NCI-H146 treated with DMSO at 0.1 percent for 48 hours (cell line): ENCODE results near the gene CBFA2T3.
"Not testable (repeated sequence)": the region's sequence is repeated elsewhere in the genome, so short reads cannot be mapped to it uniquely, and the experiment has no call there.

ENCODE experiments used
- DNase-seq: peaks from one replicate; lab custom pipeline; 2025; ENCODE audit not compliant: unreplicated experiment; lab: John Stamatoyannopoulos, UW

CBFA2T3 gene

DNA sequence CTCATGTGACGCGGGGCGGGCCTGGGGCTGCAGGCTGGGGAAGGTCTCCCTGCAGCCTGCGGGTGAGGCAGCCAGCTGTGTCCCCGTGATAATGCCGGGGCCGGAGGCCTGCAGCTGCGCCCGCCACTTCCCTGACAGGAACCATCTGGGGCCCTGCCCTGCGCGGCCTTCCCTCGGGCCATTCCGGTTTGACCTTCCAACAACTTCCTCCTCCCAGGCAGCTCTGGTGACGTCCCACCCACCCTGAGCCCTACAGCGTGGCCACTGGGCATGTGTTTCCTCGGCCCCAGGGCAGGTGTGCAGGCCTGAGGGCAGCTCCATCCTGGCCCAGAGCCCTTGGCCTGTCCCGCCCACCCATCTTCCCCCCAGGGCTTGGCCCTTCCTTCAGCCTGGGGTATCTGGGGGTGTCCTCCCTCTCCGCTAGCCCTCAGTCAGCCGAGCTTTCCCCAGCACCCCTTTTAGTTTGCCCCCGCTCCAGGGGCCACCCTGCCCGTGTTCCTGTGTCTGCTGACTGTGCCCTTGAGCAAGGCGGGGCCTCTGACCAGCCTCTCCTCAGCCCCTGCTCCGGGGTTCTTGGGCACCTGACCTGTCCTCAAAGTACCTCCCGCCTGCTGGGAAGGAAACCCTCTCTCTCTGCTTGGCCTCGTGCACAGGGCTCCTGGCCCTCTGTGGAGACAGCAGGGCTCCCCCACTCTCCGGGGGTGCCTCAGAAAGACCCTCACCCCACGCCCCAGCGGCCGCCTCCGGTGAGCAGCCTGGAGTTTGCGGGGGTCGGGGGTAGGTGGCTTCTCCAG is at the start of gene CBFA2T3:
TSS of gene CBFA2T3 (minus strand) at position 190 of the 794 bp plus-strand sequence. CDS start 400 bp downstream, outside the sequence.
- no peak for DNase-seq

DNA sequence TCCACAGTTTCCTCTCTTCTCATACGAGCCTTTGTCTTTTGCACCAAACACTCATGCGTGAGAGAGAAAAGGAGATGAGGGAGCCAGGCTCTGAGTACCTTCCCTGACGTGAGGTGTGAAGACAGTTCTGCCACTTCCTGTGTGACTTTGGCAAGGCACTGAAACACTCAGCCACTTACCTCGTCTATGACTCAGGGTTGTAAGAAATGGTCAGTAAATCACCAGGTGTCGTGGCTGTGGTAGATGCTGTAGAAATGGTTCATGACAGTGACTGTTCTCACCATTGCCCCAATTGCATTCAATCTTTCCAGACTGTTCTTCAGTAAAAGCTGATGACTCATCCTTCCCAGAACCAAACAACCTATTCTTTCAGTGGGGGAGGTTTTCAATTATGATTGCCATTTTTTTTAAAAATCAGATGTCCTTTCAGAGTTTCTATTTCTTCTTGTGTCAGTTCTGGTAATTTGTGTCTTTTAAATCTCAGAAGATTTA is 49.2 kb upstream of the CBFA2T3 start:
- no peak for DNase-seq

DNA sequence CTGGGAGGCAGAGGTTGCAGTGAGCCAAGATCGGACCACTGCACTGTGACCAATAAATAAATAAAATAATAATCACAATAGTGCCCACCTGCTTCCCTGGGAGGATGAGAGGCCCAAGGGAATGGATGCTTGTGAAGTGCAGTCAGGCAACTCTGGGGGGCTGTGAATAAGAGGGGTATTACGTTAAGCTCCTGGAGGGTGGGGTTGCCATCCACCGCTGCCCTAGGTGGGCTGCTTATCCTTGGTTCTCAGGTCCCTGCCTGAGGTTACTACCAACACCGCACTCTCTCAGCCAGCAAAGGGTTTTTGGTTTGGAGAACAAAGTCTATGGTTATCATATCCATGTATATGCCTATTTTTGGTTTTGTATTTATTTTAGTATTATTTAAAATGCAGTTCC is 48.6 kb upstream of the CBFA2T3 start:
- no peak for DNase-seq

DNA sequence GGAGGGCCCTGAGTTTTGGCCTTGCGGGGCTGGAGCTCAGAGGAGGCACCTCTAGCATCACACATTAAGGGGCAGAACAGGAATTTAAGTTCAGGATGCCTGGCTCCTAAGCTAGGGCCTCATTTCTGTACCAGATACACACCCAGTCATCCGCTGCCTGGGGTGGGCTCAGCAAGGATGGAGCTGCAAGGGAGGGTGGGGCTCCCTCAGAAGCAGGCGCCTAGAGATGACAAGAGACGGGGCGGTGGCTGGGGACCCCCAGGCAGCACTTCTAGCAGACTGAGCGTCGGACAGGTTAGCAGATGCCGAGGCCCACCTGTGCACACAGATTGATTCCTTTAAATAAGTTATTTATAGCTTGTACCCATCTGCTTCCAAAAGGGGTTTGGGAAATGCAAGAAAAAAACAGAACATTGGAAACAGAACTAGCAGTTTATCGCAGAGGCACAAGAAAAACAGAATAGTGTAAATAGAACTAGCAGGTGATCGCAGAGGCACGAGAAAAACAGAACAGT is 47.6 kb upstream of the CBFA2T3 start:
- no peak for DNase-seq

DNA sequence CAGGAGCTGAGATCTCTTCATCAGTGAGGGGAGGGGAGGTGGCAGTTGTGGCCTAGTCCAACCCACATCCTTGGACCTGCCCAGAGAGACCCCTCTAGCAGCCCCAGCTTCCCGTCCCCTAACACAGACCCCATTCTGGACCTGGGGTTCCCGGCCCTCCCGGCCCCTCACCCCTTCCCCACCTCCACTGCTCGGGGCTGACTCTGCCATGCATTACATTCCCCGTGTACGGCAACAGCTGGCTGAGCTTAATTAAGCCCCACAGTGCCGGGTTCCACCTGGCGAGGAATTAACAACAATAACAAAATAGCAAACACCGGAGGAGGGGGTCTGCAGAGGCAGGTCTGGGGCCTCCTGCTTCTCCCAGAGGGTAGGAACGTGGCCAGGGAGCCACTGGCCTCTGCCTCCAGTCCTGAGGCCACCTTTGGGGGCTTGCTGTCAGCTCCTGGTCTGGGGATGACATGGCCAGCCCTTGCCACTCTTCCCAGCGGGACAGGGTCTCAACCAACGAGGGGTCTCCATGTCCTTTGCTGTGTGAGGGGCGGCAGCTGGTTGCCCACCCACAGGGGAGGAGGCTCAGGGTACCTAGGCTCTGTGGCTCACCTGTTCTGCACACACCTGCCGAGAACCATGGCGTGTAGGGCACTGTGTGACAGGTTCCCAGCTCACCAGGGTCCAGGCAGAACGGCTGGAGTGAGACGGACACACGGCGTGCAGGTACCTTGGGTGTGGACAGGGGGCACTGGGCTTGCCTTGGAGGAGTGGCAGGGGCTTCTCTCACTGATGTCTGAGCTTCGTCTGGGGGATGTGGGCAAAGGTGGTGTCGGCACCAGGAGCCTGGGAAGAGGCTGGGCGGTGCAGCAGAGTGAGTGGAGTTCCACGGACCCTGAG is 46.9 kb upstream of the CBFA2T3 start:
- DNase-seq, result no peak

DNA sequence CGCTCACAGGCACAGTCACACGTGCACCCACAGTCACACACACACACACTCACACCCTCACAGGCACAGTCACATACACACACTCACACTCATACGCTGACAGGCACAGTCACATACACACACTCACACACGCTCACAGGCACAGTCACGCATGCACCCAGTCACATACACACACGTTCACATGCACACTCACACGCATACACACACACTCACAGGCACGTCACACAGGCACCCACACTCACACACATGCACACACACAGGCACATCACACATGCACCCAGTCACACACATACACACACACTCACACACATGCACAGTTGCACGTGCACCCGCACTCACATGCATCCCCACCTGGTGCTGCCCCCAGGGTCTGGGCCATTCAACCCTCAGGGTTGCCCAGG is 46.1 kb upstream of the CBFA2T3 start:
- no peak for DNase-seq

DNA sequence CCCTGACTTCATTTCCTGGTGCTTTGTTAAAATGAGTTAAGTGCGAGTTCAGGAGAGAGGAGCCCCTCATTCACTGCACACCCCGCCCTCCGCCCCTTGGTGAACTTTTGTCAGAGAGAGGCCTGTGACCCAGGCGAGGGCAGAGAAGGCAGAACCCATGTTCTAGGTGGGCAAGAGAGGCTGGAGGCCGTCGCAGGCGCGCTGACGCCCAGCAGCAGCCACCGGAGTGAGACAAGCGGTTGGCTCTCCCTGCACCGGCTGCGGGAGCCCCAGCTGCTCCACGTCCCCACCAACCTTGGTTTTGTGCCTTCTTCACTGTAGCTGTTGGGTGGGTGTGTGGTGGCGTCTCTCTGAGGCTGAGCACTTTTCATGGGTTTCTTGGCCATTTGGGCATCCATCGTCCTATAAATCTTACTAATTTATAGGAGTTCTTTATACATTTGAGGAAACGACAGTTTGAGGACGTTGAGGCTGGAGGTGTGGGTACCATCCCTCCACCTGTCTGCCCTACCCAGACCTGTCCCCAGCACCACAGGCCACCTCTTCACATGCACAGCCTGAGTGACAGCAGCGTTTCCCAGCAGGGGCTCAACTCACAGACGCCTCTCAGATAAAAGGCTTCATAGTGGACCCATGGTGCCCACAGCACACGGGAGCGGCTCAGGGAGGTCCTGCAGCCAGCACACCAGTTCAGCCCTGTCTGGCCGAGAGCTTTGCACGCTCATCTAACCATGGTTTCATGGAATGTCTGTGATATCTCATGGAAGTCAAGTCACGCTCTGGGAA is 45.2 kb upstream of the CBFA2T3 start:
- DNase-seq, result no peak

DNA sequence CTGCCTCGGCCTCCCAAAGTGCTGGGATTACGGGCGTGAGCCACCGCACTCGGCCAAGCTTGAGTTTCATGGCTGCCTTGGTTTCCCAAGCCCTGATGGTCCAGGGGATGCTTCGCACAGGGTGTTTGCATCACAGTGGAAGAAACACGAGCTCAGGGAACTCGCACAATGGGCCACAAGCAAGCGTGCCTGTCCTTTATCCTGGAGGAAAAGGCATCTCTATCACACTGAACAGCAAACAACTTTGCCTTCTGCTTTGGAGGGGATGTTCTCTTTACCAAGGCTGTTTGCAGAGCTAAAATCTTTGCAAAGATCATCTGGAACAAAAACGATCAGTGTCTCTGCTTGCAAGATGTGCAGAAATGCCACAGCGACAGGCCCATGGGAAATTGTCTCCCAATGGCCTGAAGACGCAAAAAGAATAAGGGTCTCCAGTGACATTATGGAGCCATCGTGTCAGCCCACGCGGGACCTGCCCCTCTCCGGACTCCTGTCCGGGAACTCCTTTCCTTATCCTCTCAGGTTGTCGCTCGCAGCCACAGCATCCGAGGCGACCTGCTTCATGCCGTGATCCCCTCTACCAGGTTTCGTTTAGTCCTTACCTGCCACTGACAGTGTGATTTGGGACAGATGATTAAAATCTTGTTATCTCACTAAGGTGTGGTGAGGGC is 44.1 kb upstream of the CBFA2T3 start:
- no peak for DNase-seq

DNA sequence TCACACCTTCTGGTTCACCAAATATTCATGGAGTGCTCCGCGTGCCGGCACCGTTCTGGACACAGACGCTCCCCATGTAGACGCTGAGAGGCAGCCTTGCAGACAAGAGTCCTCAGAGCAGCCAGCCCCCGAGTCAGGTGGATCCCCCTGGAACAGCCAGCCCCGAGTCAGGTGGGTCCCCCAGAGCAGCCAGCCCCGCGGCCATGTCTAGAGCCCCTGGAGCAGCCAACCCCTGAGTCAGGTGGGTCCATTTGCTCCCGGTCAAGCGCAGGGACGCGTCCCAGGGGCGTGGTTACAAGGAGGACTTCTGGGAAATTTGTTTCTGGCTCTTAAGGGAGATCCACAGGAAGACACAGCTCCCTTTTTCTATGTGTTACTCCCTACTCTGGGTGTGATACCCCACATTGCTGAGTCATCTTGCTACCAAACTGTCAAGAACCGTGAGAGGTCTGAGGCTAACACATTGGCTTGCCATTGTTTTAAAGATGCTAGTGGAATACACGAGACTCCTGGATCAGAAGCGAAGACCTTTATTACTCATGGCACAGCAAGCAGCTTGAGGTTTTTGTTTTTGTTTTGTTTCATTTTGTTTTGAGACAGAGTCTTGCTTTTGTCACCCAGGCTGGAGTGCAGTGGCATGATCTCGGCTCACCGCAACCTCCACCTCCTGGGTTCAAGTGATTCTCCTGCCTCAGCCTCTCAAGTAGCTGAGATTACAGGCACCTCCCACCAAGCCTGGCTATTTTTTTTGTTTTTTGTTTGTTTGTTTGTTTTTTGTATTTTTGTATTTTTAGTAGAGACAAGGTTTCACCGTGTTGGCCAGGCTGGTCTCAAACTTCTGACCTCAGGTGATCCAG is 43.3 kb upstream of the CBFA2T3 start:
- peak; percentile 1 for DNase-seq

DNA sequence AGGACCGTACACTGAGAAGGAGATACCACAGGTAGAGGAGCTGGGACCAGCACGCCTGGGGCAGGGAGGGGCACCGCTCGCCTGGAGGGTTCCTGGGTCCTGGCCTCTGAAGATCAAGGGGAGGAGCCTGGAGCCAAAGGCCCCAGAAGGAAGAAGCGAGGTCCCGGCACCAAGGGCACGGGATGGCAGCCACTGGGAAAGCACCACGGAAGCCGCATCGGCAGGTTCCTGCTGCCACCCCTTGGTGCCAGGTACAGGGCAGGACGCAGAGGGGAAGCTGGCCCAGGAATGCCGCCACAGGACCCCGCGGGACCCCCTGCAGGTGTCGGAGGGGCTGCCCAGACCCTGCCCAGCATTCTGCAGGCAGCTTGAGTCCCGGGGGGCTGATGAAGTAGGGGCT is 42.5 kb upstream of the CBFA2T3 start:
- DNase-seq, result no peak

DNA sequence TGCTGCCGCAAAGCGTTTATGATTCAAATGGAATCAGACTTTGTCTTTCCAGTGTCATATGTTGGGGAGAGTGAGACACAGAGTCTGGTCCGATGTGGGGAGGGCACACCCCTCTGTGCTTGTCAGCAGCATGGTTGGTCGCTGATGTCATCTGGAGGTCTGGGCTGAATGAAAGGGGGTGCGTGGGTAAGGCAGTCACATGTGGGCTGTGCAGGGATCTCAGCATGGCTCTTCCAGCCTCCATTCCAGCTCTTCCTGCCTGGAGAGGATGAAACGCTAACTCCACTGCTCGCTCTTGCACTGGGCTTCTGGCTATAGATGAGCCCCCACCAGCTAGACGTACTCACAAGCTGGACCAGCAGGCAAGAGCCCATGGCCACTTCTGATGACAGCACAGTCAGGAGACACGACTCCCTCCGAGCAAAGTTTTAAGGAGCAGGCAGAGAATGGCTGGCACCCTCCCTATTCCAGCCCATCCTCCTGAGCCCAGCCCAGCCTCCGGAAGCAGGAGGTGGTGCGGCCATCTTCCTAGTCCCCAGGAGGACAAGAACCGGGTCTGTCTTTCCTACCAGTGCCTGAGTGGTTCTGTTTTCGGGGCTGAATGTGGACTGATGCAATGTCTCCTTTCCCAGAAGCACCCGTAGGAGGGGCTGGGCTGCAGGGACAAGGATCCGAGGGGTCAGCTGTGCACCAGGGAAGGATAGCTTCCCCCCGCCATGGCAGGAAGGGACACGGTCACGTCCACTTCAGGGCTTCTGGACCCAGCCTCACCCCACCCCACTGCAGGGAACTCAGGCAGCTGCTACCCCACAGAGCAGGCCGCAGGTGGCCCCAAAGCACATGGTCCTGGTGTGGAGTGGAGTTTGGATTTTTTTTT is 41.5 kb upstream of the CBFA2T3 start:
- DNase-seq, result peak; percentile 15

DNA sequence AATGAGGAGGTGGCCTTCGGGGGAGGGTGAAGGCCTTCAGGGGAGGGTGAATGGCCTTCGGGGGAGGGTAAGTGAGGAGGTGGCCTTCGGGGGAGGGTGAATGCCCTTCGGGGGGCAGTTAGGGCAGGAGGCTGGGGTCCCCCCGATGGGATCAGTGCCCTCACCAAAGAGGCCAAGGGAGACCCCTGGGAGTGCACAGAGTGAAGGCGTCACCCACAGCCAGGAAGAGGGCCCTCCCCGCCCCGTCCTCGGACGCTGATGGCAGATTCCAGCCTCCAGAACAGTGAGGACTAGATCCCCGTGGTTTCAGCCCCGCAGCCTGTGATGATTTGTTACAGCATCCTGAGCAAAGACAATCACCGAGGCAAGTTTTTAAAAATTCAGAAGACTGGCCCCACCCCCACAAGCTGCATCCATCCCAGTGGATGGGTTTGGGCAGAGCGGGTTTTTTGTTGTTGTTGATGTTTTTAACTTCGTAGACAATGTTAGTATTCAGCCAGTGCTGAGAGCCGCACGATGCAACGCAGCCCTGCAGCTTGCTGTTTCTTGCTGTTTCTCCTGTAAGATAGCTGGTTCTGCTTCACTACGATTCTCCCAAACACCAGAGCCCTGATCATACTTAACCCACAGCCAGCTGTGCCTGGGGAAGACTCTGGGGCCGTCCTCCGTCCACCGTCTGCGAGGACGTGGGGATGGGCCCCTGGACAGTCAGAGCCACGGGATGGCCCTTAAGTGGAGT is 40.7 kb upstream of the CBFA2T3 start:
- DNase-seq, result no peak

DNA sequence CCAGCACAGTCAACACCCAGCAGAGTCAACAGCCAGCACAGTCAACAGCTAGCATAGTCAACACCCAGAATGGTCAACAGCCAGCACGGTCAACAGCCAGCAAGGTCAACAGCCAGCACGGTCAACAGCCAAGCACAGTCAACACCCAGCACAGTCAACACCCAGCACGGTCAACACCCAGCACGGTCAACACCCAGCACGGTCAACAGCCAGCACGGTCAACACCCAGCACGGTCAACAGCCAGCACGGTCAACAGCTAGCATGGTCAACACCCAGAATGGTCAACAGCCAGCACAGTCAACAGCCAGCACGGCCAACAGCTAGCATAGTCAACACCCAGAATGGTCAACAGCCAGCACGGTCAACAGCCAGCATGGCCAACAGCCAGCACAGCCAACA is 39.6 kb upstream of the CBFA2T3 start:
- not testable (repeated sequence) for DNase-seq

DNA sequence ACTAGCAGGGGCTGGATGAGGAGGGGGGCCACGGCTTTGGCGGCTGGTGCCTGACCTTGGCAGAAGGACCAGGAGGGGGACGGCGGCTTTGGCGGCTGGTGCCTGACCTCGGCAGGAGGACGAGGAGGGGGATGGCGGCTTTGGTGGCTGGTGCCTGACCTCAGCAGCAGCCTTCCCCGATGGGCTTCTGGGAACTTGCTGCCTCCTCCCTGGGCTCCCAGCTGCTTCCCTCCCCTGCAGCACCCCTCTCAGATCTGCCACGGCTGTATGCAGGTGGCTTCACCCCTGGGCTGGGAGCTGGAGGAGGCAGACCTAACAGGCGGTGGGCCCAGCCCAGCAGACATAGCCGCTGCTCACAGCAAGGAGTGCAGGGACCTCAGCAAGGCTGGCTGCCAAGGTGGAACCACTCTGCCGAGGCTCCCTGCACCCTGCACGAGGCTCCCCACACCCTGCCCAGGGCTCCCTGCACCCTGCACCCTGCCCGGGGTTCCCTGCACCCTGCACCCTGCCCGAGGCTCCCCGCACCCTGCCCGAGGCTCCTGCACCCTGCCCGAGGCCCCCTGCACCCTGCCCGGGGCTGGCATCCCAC is 38.4 kb upstream of the CBFA2T3 start:
- DNase-seq, result no peak

DNA sequence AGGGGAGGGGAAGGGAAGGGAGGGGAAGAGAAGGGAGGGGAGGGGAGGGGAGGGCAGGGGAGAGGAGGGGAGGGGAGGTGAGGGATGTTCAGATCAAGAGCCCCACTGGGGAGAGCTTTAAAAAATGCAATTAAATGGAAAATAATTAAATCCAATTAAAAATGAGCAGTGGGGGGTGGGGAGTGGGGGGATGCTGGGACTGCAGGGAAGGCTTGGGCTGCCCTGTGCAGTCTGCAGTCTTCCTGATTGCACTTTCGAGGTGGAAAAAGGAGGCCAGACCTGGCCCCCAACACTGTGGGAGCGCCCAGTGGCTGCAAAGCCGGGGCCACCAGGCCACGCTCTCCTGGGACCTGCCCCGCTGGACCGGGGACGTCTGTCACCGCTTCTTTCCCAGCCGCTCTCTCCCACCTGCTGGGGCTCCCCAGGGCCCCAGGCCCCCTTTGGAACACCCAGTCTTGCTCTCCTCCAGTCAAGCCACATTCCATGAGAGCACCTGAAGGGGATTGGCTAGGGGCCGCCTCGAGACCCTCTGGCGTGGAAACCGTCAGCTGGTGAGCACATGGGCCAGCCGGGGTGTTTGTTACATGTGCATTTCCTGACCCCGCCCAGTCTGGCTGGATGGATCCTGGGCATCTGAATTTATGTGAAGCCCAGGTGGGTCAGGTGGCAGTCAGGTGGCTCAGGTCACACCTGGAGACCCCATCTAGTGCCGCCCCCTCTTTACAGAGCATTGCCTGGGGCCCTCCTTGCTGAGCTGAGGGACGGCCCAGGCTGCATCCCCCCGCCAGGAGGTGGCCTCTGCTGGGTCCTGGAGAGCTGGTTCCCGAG is 37.6 kb upstream of the CBFA2T3 start:
- no peak for DNase-seq

DNA sequence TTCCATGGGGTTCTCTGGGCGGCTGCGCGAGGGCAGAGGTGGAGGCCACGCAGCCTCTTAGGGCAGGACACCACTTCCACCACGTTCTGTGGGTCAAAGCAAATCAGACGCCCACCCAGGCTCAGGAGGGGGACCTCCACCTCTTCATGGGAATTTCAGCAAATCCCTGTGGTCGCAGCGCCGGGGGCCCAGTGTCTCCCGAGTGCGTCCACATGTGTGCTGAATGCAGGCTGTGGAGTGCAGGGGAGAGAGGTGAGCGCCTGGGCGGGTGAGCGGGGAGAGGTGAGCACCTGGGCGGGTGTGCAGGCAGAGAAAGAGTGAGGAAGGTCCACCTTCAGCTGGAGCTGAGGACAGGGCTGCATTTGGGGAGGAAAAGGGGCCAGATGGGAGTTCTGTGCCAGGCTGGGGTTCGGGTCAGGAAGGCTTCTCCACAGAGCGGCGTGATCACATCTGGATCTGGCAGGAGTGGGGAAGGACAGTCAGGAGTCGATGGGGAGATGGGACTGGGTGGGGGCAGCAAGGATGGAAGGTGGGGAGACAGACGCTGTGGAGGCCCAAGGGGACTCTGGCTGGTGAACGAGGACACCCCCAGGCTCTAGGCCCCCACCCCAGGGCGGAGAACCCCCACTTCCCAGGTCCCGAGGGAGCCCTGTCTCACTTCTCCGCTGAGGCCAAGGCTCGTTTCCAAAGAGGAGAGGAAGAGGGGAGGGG is 36.8 kb upstream of the CBFA2T3 start:
- DNase-seq, result no peak
